ENCODE results near the gene TSPAN18. TPM values are rescaled to one million over a fixed set of nuclear protein-coding genes. Genes with fewer than 3 reads are reported as not detected.

Gene TSPAN18
- total and polyA plus RNA-seq, 8 donors: 0.69 to 2.7 (median 1.5) TPM

DNA sequence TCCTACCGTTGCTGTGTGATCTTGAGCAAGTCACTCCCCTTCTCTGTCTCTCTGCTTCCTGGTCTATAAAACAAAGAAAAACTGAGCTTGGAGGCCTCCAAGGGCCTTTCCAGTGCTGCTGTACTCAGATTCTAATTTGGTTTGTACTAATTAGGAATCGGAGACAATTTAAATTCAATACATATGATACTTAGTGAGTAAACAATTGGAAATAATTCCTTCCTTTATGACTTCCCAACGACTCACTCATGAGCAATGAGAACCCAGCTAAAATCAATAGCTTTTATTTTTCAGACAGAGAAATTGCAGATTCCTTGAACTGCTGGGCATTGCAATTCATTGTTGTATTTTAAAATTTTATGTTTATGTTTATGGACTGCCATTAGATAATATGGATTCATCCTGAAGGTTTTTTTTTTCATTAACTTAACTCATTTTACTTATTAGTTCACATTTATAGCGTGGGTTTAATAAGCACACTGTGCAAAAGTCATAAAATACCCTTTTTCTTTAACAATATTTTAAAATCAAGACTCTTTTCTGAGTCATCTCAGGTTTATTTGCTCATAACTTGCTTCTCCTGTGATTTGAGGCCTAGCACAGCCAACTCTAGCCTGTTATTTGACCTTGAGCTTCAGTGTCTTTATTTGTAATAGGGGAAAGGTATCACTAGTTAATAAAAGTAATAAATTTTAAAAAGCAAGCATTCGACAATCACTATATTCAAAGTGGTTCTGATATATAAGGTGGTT is 128.2 kb downstream of the TSPAN18 start:
- Histone ChIP-seq H3K9me3 (no peaks in the 10 kb centered on the region), H3K27me3 (no peaks in the 10 kb centered on the region), H3K27ac (no peak overlapping the region), H3K36me3 (no peaks in the 10 kb centered on the region), H3K4me3 (no peak overlapping the region), H3K4me1 (no peaks in the 10 kb centered on the region)
- 69 to 70% methylated on average over 5 of the region's 5 CpGs for WGBS, 2 donors
- FAIRE-seq (no peak), DNase-seq (no peak), ATAC-seq (no peak)
- TF ChIP-seq, protein P1, sequence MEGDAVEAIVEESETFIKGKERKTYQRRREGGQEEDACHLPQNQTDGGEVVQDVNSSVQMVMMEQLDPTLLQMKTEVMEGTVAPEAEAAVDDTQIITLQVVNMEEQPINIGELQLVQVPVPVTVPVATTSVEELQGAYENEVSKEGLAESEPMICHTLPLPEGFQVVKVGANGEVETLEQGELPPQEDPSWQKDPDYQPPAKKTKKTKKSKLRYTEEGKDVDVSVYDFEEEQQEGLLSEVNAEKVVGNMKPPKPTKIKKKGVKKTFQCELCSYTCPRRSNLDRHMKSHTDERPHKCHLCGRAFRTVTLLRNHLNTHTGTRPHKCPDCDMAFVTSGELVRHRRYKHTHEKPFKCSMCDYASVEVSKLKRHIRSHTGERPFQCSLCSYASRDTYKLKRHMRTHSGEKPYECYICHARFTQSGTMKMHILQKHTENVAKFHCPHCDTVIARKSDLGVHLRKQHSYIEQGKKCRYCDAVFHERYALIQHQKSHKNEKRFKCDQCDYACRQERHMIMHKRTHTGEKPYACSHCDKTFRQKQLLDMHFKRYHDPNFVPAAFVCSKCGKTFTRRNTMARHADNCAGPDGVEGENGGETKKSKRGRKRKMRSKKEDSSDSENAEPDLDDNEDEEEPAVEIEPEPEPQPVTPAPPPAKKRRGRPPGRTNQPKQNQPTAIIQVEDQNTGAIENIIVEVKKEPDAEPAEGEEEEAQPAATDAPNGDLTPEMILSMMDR (IDR thresholded peaks at IDR 0.05): no peak
- intact Hi-C loops (cut with DNase I): no loop called here

DNA sequence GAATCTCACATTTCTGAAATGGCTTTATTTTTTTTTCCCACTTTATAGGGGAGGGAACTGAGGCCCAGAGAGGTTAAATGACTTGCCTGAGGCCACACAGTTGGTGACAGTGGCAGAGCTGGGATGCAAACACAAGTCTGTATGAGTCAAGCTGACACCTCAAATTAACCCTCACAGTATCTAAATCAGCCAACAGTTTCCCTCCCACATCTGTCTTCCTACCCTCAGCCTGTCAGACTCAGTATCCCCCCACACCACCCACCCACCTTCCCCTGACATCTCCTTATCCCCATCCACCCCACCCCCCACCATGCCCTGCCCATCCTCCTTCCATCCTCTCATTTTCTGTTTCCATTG is 128.7 kb downstream of the TSPAN18 start:
- H3K4me3 ChIP-seq: no peak overlapping the region
- intact Hi-C loops (cut with DNase I): no loop called here
- TF ChIP-seq, protein P1 (IDR thresholded peaks at IDR 0.05): no peak
- no peak overlapping the region for H3K27ac ChIP-seq
- FAIRE-seq (no peak), DNase-seq (no peak), ATAC-seq (no peak)
- no peaks in the 10 kb centered on the region for H3K36me3 ChIP-seq
- no peaks in the 10 kb centered on the region for H3K4me1 ChIP-seq
- no peaks in the 10 kb centered on the region for H3K27me3 ChIP-seq
- H3K9me3 ChIP-seq: no peaks in the 10 kb centered on the region

DNA sequence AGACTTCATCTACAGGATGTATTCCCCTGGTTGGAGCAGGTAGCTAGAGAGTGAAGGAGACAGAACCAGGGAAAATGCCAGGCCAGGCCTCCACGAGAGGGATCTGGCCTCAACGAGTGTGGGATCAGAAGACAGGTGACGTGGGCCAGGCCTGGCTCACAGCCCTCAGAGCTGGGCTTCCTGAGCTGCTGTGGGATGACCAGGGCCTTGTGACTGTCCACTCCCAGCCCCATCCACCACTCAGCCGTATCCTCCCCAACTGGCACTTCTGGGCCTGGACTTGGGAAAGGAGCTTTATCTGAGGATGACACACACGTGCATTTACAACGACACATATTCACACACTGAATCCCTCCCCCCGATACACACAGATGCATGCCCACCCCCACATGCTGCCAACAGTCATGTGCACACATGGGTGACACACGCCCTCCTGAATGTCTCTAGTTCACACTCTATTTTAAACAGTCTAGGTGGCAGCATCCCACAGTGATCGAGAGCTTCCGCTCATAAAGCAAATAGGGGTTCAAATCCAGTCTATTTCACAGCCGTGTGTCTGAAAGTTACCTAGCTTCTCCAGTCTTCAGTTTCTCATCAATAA is 130.8 kb downstream of the TSPAN18 start:
- intact Hi-C loops (cut with DNase I): no loop called here
- no peak for DNase-seq
- no peaks in the 10 kb centered on the region for H3K9me3 ChIP-seq
- FAIRE-seq: no peak
- H3K27ac ChIP-seq: no peak overlapping the region
- no peaks in the 10 kb centered on the region for H3K27me3 ChIP-seq
- TF ChIP-seq, protein P1 (IDR thresholded peaks at IDR 0.05): no peak
- 76 to 85% methylated on average over 11 of the region's 11 CpGs for WGBS, 2 donors
- H3K4me1 ChIP-seq: no peaks in the 10 kb centered on the region
- no peak overlapping the region for H3K4me3 ChIP-seq
- no peaks in the 10 kb centered on the region for H3K36me3 ChIP-seq
- no peak for ATAC-seq

DNA sequence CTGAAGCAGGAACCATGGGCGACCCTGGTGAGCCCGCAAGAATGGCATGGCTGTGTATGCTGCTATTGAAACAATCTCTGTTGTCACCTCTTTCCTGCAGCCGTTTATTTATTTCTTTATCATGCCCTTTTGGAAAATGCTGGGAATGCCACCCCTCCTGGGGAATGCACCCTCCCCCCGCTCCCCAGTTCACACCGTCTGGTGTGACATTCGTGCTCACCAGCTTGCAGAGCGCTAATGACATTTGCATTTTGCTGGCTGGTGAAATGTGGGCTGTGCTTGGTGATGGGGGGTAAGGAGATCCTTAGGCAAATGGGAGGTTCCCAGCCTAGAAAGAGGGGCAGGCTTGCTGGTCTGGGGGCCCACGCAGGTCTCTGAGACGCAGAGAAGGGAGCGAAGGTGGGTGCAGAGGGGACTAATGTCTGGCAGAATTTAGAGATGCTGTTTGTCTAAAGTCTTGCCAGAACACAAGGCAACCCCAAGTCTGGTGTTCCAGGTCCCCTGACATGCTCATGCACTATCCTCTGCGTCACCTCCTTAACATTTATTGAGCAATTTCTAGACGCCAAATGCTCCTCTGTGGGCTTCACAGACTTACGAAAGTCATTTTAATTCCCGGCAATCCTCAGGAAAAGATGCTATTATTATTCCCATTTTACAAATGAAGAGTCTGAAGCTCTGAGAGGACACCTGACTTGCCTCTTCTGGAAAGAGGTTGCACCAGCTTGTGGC is 132.2 kb downstream of the TSPAN18 start:
- ATAC-seq (no peak), DNase-seq (no peak), FAIRE-seq (no peak)
- Histone ChIP-seq H3K27me3 (no peaks in the 10 kb centered on the region), H3K4me1 (no peaks in the 10 kb centered on the region), H3K27ac (no peak overlapping the region), H3K36me3 (no peaks in the 10 kb centered on the region), H3K4me3 (no peak overlapping the region), H3K9me3 (no peaks in the 10 kb centered on the region)
- WGBS, 2 donors: 64 to 79% methylated on average over 14 of the region's 14 CpGs
- TF ChIP-seq, protein P1 (IDR thresholded peaks at IDR 0.05): no peak
- intact Hi-C loops (cut with DNase I): no loop called here

- ATAC-seq (no peak), DNase-seq (no peak), FAIRE-seq (no peak)
- Histone ChIP-seq H3K27ac (no peak overlapping the region), H3K9me3 (no peaks in the 10 kb centered on the region), H3K4me3 (no peak overlapping the region), H3K27me3 (no peaks in the 10 kb centered on the region), H3K36me3 (no peaks in the 10 kb centered on the region), H3K4me1 (no peaks in the 10 kb centered on the region)
- TF ChIP-seq, protein P1 (IDR thresholded peaks at IDR 0.05): no peak
- WGBS, 2 donors: 79 to 81% methylated on average over 5 of the region's 5 CpGs
- intact Hi-C loops (cut with DNase I): no loop called here
Observed at GRCh38 chr11:44859528-44859925, 132.8 kb downstream of the TSPAN18 start.

All from pancreas (tissue), 10 donors.